22Rv1 (cell line): ENCODE results near the gene ERICH2.
"Not testable (repeated sequence)": the region's sequence is repeated elsewhere in the genome, so short reads cannot be mapped to it uniquely, and the experiment has no call there.

Experiments
- H3K27ac ChIP-seq: fragments of 450-650 bp; 2 replicates; pipeline ENCODE4 v1.5.1; 2017
- CTCF ChIP-seq: fragments of 450-650 bp; IDR thresholded peaks from 2 replicates; pipeline ENCODE4 v1.5.1; 2017; ENCODE audit warnings: mild to moderate bottlenecking
- ZFX ChIP-seq: fragments of 450-650 bp; IDR thresholded peaks from 2 replicates; pipeline ENCODE4 v1.6.1; 2017; ENCODE audit warnings: antibody characterized with exemption, borderline replicate concordance

The ERICH2 gene

GRCh38 chr2:170743530-170744239, 26.5 kb upstream of the ERICH2 start:
- TF ChIP-seq ZFX (no peak), CTCF (no peak)
- H3K27ac ChIP-seq, result no peak overlapping the region

GRCh38 chr2:170744248-170745002, 25.8 kb upstream of the ERICH2 start:
- TF ChIP-seq CTCF (no peak), ZFX (no peak)
- no peak overlapping the region for H3K27ac ChIP-seq

GRCh38 chr2:170745305-170745704, 24.9 kb upstream of the ERICH2 start:
- no peak overlapping the region for H3K27ac ChIP-seq
- TF ChIP-seq CTCF (no peak), ZFX (no peak)

- no peak overlapping the region for H3K27ac ChIP-seq
- no peak for TF ChIP-seq CTCF
- TF ChIP-seq ZFX, result no peak
Observed at GRCh38 chr2:170747921-170748320, 22.3 kb upstream of the ERICH2 start.

GRCh38 chr2:170751555-170751954, 18.6 kb upstream of the ERICH2 start:
- H3K27ac ChIP-seq, result not testable (repeated sequence)

GRCh38 chr2:170761572-170761971, 8.6 kb upstream of the ERICH2 start:
- no peak overlapping the region for H3K27ac ChIP-seq
- TF ChIP-seq CTCF (no peak), ZFX (no peak)

GRCh38 chr2:170762760-170763159, 7.4 kb upstream of the ERICH2 start:
- H3K27ac ChIP-seq, result no peak overlapping the region
- TF ChIP-seq CTCF, result no peak
- TF ChIP-seq ZFX, result no peak
